Large intestine (tissue), 3 donors: Measurements from ENCODE around the gene ADRB1. TPM values are rescaled to one million over a fixed set of nuclear protein-coding genes. Genes with fewer than 3 reads are reported as not detected.

ENCODE experiments used
- DNase-seq, 2 donors: peaks; one replicate each; pipeline versions ENCODE4 v3.0.0 to v3.0.0-alpha.2; 2013
- H3K27ac ChIP-seq: one replicate; pipeline ENCODE4 v1.5.1; 2013; ENCODE audit warnings: low read length
- H3K27me3 ChIP-seq: 2 replicates; pipeline ENCODE4 v1.6.1; 2013; ENCODE audit warnings: low read length; ENCODE audit not compliant: control insufficient read depth, insufficient read depth
- H3K36me3 ChIP-seq: 2 replicates; pipeline ENCODE4 v1.6.1; 2013; ENCODE audit warnings: low read length; ENCODE audit not compliant: control insufficient read depth, insufficient read depth
- H3K4me1 ChIP-seq: one replicate; pipeline ENCODE4 v1.6.1; 2013; ENCODE audit warnings: low read length; ENCODE audit not compliant: control insufficient read depth, insufficient read depth
- H3K4me3 ChIP-seq: one replicate; pipeline ENCODE4 v1.5.1; 2013; ENCODE audit warnings: low read length
- H3K9me3 ChIP-seq: one replicate; pipeline ENCODE4 v1.6.1; 2013; ENCODE audit warnings: mild to moderate bottlenecking, low read depth, low read length, moderate library complexity; ENCODE audit not compliant: control insufficient read depth
- WGBS: methylation state at CpG from one replicate; pipeline ENCODE4 v1.1.5; 2013; ENCODE audit warnings: low lambda C conversion rate; ENCODE audit not compliant: insufficient coverage; 5-methylcytosine and 5-hydroxymethylcytosine counted together
- polyA plus RNA-seq: library from polyadenylated mRNA; unstranded; fragments of 120-200 nt; gene quantifications from one replicate; pipeline ENCODE4 v1.2.1, GENCODE V29; 2013

The ADRB1 gene
- polyA plus RNA-seq, 1 donor: 0.64 TPM

- Histone ChIP-seq H3K36me3 (no peaks in the 10 kb centered on the region), H3K4me1 (no peaks in the 10 kb centered on the region), H3K4me3 (no peak overlapping the region), H3K9me3 (no peaks in the 10 kb centered on the region), H3K27ac (no peak overlapping the region), H3K27me3 (no peaks in the 10 kb centered on the region)
- DNase-seq: no peak
- no CpG with 5 or more reads among the region's 8 CpGs for WGBS
These were observed 31.0 kb upstream of the ADRB1 start for GRCh38 chr10:114012650-114013049.

DNA sequence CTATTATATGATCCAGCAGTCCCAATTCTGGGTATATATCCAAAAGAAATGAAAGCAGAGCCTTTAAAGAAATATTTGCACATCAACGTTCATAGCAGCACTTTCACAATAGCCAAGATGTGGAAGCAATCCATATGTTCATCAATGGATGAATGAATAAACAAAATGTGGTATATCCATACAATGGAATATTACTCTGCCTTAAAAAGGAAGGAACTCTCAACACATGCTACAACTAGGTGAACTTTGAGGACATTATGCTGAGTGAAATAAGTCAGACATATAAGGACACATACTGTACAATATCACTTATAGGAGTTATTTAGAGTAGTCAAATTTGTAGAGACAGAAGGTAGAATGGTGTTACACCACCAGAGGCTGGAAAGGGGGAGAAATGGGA is 28.0 kb upstream of the ADRB1 start:
- Histone ChIP-seq H3K4me1 (no peaks in the 10 kb centered on the region), H3K4me3 (no peak overlapping the region), H3K36me3 (no peaks in the 10 kb centered on the region), H3K9me3 (no peaks in the 10 kb centered on the region), H3K27ac (no peak overlapping the region), H3K27me3 (no peaks in the 10 kb centered on the region)
- WGBS: 0% methylated on average over 1 of the region's 1 CpG
- no peak for DNase-seq

- DNase-seq: no peak
- no CpG with 5 or more reads among the region's 6 CpGs for WGBS
- no peak overlapping the region for H3K4me3 ChIP-seq
These were observed 26.4 kb upstream of the ADRB1 start for GRCh38 chr10:114017271-114017670.

GRCh38 chr10:114017873-114018272 is 25.8 kb upstream of the ADRB1 start:
- no peaks in the 10 kb centered on the region for H3K4me1 ChIP-seq
- WGBS: no CpG with 5 or more reads among the region's 5 CpGs
- no peak overlapping the region for H3K4me3 ChIP-seq
- no peak for DNase-seq
- no peaks in the 10 kb centered on the region for H3K9me3 ChIP-seq
- H3K27ac ChIP-seq: no peak overlapping the region
- no peaks in the 10 kb centered on the region for H3K36me3 ChIP-seq
- no peaks in the 10 kb centered on the region for H3K27me3 ChIP-seq

More at GRCh38 chr10:114017271-114017670, 26.4 kb upstream of the ADRB1 start:
- Histone ChIP-seq H3K9me3 (no peaks in the 10 kb centered on the region), H3K27me3 (no peaks in the 10 kb centered on the region), H3K27ac (no peak overlapping the region), H3K36me3 (no peaks in the 10 kb centered on the region), H3K4me1 (no peaks in the 10 kb centered on the region)

- H3K9me3 ChIP-seq: no peaks in the 10 kb centered on the region
- H3K36me3 ChIP-seq: no peaks in the 10 kb centered on the region
- H3K27me3 ChIP-seq: no peaks in the 10 kb centered on the region
- DNase-seq: no peak
- no peak overlapping the region for H3K27ac ChIP-seq
- H3K4me1 ChIP-seq: no peaks in the 10 kb centered on the region
- H3K4me3 ChIP-seq: no peak overlapping the region
- WGBS: no CpG with 5 or more reads among the region's 4 CpGs
These were observed 24.4 kb upstream of the ADRB1 start for GRCh38 chr10:114019226-114019625.

DNA sequence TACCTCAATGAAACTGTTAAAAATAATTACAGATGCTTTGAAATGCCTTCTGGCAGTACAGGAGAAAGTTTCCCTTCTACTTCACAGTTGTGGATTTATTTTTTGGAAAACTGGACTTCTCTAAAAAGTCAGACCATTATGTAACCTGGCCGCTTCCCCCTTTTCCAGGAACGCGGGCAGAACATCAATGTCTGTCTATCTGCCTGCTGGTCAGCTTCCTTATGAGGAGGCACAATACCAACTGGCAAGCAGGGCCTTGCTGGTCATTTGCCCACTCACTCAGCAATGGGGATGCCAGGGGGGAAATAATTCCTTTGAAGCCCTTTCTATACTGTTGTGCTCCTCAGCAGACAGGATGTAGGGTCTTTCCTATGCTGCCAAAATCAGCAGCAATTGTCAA is 22.5 kb upstream of the ADRB1 start:
- Histone ChIP-seq H3K27me3 (no peaks in the 10 kb centered on the region), H3K9me3 (no peaks in the 10 kb centered on the region), H3K27ac (no peak overlapping the region), H3K4me3 (no peak overlapping the region), H3K36me3 (no peaks in the 10 kb centered on the region), H3K4me1 (no peaks in the 10 kb centered on the region)
- no peak for DNase-seq
- no CpG with 5 or more reads among the region's 3 CpGs for WGBS

DNA sequence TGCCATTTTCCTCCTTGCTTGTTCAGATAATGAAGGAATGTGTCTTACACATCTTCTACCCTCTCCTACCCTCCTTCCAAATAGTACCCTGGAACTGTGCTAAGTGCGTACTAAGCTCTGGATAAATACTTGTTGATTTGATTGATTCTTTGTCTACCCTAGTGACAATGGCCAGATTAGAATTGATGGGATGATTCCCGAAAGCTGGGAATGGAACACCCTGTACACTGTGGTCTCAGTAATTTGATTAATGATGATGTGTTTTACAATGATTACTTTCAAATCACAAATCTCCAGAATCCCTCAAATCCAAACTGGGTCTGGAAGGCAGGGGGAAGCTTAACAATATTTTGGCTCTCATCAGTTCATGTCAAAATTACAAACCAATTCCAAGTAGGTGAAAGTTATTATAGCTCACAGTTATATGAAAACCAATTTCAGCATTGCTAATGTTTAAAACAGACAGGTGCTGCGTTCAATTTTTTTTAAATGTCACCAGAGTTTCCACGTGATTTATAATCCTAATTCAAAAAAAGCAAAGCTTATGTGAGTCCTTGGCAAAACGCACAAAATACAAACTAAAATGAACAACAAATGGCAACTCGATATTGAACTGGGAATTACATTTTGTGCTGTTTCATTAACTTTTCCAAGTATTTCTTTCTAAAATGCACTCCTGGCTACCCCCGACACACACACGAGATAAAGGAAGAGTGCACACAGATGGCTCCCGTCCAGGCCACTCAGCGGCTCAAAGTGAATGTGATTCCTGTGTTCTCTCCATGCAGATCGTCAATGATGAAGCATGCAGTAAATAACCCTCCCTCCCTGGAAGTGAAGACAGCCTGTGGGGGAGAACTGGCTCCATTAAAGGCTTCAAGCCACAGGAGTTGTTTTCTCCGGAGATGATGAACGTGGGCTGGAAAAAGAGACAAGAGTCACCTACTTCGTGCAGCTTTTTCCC is 21.7 kb upstream of the ADRB1 start:
- 70% methylated on average over 2 of the region's 14 CpGs for WGBS
- Histone ChIP-seq H3K27me3 (no peaks in the 10 kb centered on the region), H3K4me3 (no peak overlapping the region), H3K36me3 (no peaks in the 10 kb centered on the region), H3K9me3 (no peaks in the 10 kb centered on the region), H3K4me1 (no peaks in the 10 kb centered on the region), H3K27ac (no peak overlapping the region)
- no peak for DNase-seq

GRCh38 chr10:114022766-114023597 is 20.7 kb upstream of the ADRB1 start:
- no peaks in the 10 kb centered on the region for H3K4me1 ChIP-seq
- H3K9me3 ChIP-seq: no peaks in the 10 kb centered on the region
- 83% methylated on average over 1 of the region's 7 CpGs for WGBS
- no peak for DNase-seq
- H3K27me3 ChIP-seq: no peaks in the 10 kb centered on the region
- no peak overlapping the region for H3K27ac ChIP-seq
- no peak overlapping the region for H3K4me3 ChIP-seq
- no peaks in the 10 kb centered on the region for H3K36me3 ChIP-seq

- 83% methylated on average over 5 of the region's 12 CpGs for WGBS
- Histone ChIP-seq H3K36me3 (no peaks in the 10 kb centered on the region), H3K27ac (no peak overlapping the region), H3K27me3 (no peaks in the 10 kb centered on the region), H3K9me3 (no peaks in the 10 kb centered on the region), H3K4me1 (no peaks in the 10 kb centered on the region), H3K4me3 (no peak overlapping the region)
- DNase-seq: no peak
These were observed 18.6 kb upstream of the ADRB1 start for GRCh38 chr10:114024876-114025610.

- H3K9me3 ChIP-seq: no peaks in the 10 kb centered on the region
- no peaks in the 10 kb centered on the region for H3K36me3 ChIP-seq
- no peaks in the 10 kb centered on the region for H3K27me3 ChIP-seq
- 80% methylated on average over 1 of the region's 12 CpGs for WGBS
- no peak overlapping the region for H3K27ac ChIP-seq
- no peak overlapping the region for H3K4me3 ChIP-seq
- DNase-seq: no peak
- no peaks in the 10 kb centered on the region for H3K4me1 ChIP-seq
These were observed 18.0 kb upstream of the ADRB1 start for GRCh38 chr10:114025611-114026130.
